Keratinocyte (primary cell): ENCODE measurements around the gene FAM185A. TPM values are rescaled to one million over a fixed set of nuclear protein-coding genes. Genes with fewer than 3 reads are reported as not detected.

Experiments
- DNase-seq: peaks from one replicate; pipeline ENCODE4 v3.0.0-alpha.2; 2011; ENCODE audit warnings: low read depth, missing footprints, low spot score
- FAIRE-seq: peaks from 2 replicates; lab custom pipeline; 2011; peaks lifted over from hg19 to GRCh38; lab: Jason Lieb, UNC
- H2AFZ ChIP-seq: 2 replicates; pipeline ENCODE4 v1.6.0; 2012; ENCODE audit warnings: low read length, control low read depth, inconsistent platforms; ENCODE audit not compliant: control insufficient read depth
- H3K27ac ChIP-seq: 2 replicates; pipeline ENCODE4 v1.5.1; 2011; ENCODE audit warnings: low read length; ENCODE audit not compliant: control insufficient read depth, insufficient read depth
- H3K27me3 ChIP-seq: 3 replicates; pipeline ENCODE4 v1.6.0; 2011; ENCODE audit warnings: low read length; ENCODE audit not compliant: control insufficient read depth, insufficient read depth; ENCODE audit errors: extremely low read depth
- H3K36me3 ChIP-seq, 2 experiments: 2 replicates in 1 of 2; 3 replicates in 1 of 2; pipeline ENCODE4 v1.5.1; 2011; ENCODE audit warnings: low read length in 2 of 2, mild to moderate bottlenecking in 1 of 2; ENCODE audit not compliant: control insufficient read depth in 2 of 2, insufficient read depth in 2 of 2; ENCODE audit errors: extremely low read depth in 1 of 2
- H3K4me1 ChIP-seq: 3 replicates; pipeline ENCODE4 v1.5.1; 2011; ENCODE audit warnings: low read length; ENCODE audit not compliant: control insufficient read depth, insufficient read depth; ENCODE audit errors: extremely low read depth
- H3K4me2 ChIP-seq: 3 replicates; pipeline ENCODE4 v1.6.0; 2011; ENCODE audit warnings: low read depth, low read length; ENCODE audit not compliant: control insufficient read depth, insufficient read depth; ENCODE audit errors: extremely low read depth
- H3K4me3 ChIP-seq, 3 experiments: fragments of 200-600 bp in 1 of 3; sonication (generic) in 1 of 3; 2 replicates in 2 of 3; 3 replicates in 1 of 3; pipeline ENCODE4 v1.5.1; 2011 to 2016; ENCODE audit warnings: low read length in 3 of 3, mild to moderate bottlenecking in 3 of 3, control low read depth in 2 of 3, inconsistent platforms in 1 of 3, low read depth in 1 of 3, mixed read lengths in 1 of 3, mixed run types in 1 of 3, moderate library complexity in 1 of 3; ENCODE audit not compliant: control insufficient read depth in 2 of 3, insufficient read depth in 2 of 3; ENCODE audit errors: extremely low read depth in 1 of 3
- H3K79me2 ChIP-seq: 2 replicates; pipeline ENCODE4 v1.6.0; 2012; ENCODE audit warnings: low read length; ENCODE audit not compliant: control insufficient read depth, insufficient read depth
- H3K9ac ChIP-seq: 3 replicates; pipeline ENCODE4 v1.6.0; 2011; ENCODE audit warnings: low read length; ENCODE audit not compliant: control insufficient read depth, insufficient read depth; ENCODE audit errors: extremely low read depth
- H3K9me1 ChIP-seq: 3 replicates; pipeline ENCODE4 v1.6.0; 2011; ENCODE audit warnings: low read length; ENCODE audit not compliant: control insufficient read depth, insufficient read depth; ENCODE audit errors: extremely low read depth
- H3K9me3 ChIP-seq: 2 replicates; pipeline ENCODE4 v1.5.1; 2012; ENCODE audit warnings: low read depth, low read length; ENCODE audit not compliant: control insufficient read depth
- H4K20me1 ChIP-seq: 3 replicates; pipeline ENCODE4 v1.6.0; 2011; ENCODE audit warnings: low read length; ENCODE audit not compliant: control insufficient read depth, insufficient read depth; ENCODE audit errors: extremely low read depth
- CTCF ChIP-seq, 3 experiments: IDR thresholded peaks in 1 of 3; conservative IDR thresholded peaks in 1 of 3; optimal IDR thresholded peaks in 1 of 3; 2 replicates in 2 of 3; 3 replicates in 1 of 3; pipeline versions ENCODE3 to v1.5.1; 2011; ENCODE audit warnings: low read length in 3 of 3, mild to moderate bottlenecking in 3 of 3, moderate library complexity in 2 of 3, control low read depth in 1 of 3, inconsistent platforms in 1 of 3; ENCODE audit not compliant: insufficient read depth in 2 of 3; ENCODE audit errors: extremely low read depth in 1 of 3
- EZH2 ChIP-seq: IDR thresholded peaks from one replicate; pipeline ENCODE4 v1.6.1; 2012; ENCODE audit warnings: inconsistent platforms, mild to moderate bottlenecking, low read length, moderate library complexity
- dilution Hi-C: fragments of 300-500 bp; cut with MboI; formaldehyde crosslinking; loops from one replicate; pipeline ENCODE4 v1.7.0; 2020; ENCODE audit warnings: low sequenced_read_pairs; ENCODE audit not compliant: extremely low pct_ligation_motif_present
- polyA plus RNA-seq, 5 experiments: library from polyadenylated mRNA; depleted of rRNA in 3 of 5; stranded (reverse) in 3 of 5; stranded (forward) in 1 of 5; unstranded in 1 of 5; fragments of >200 nt; gene quantifications; 1 replicate in 1 of 5; 2 replicates in 3 of 5; 3 replicates in 1 of 5; pipeline versions ENCODE4 v1.2.1 to v1.2.3, GENCODE V29; 2011 to 2012; ENCODE audit warnings: missing spikeins in 2 of 5, low read depth in 1 of 5, low replicate concordance in 1 of 5

Gene FAM185A
- polyA plus RNA-seq, 1 donor (not counting 4 experiments of a cell fraction or from before 2014, with no cell fraction given), result 7.3 TPM

- Histone ChIP-seq H3K9me3 (no peaks in the 10 kb centered on the region), H4K20me1 (no peaks in the 10 kb centered on the region), H3K9me1 (no peaks in the 10 kb centered on the region), H3K27ac (no peak overlapping the region), H3K27me3 (no peaks in the 10 kb centered on the region), H3K4me3 (no peak overlapping the region), H3K4me2 (no peak overlapping the region), H2AFZ (no peak overlapping the region), H3K79me2 (no peaks in the 10 kb centered on the region), H3K4me1 (peaks cover 8% of the 10 kb centered on the region), H3K9ac (no peak overlapping the region), H3K36me3 (no peaks in the 10 kb centered on the region)
- FAIRE-seq, result no peak
- dilution Hi-C loops, result no loop called here
- no peak for DNase-seq
- no peak for TF ChIP-seq EZH2
- TF ChIP-seq CTCF (optimal IDR thresholded peaks at IDR 0.05 in 1 of 3, IDR thresholded peaks at IDR 0.05 in 1 of 3, conservative IDR thresholded peaks at IDR 0.05 in 1 of 3; ENCODE audit: extremely low read depth in 1 of 3, insufficient read depth in 2 of 3, low read length in 3 of 3), result no peak
Observed at GRCh38 chr7:102819151-102819550, 70.4 kb downstream of the FAM185A start.

GRCh38 chr7:102821994-102822747 lies 73.4 kb downstream of the FAM185A start:
- TF ChIP-seq EZH2 (no peak), CTCF (optimal IDR thresholded peaks at IDR 0.05 in 1 of 3, IDR thresholded peaks at IDR 0.05 in 1 of 3, conservative IDR thresholded peaks at IDR 0.05 in 1 of 3; ENCODE audit: extremely low read depth in 1 of 3, insufficient read depth in 2 of 3, low read length in 3 of 3) (no peak)
- Histone ChIP-seq H3K9me1 (no peaks in the 10 kb centered on the region), H3K27me3 (no peaks in the 10 kb centered on the region), H3K79me2 (no peaks in the 10 kb centered on the region), H2AFZ (no peak overlapping the region), H3K4me3 (no peak overlapping the region), H3K4me1 (no peaks in the 10 kb centered on the region), H3K36me3 (peaks cover 0 to 4% of the 10 kb centered on the region in 2 experiments), H3K9me3 (no peaks in the 10 kb centered on the region), H3K4me2 (no peak overlapping the region), H4K20me1 (no peaks in the 10 kb centered on the region), H3K27ac (no peak overlapping the region), H3K9ac (no peak overlapping the region)
- DNase-seq (no peak), FAIRE-seq (no peak)
- dilution Hi-C loops, result no loop called here
